IMR-90 (cell line): Measurements from ENCODE around the gene GNG2. TPM values are rescaled to one million over a fixed set of nuclear protein-coding genes. Genes with fewer than 3 reads are reported as not detected.

ENCODE experiments used
- ATAC-seq: fragments of 200-7000 bp; cut with Tn5 transposase; 2 replicates; pipeline ENCODE4 v1.9.1; 2020; ENCODE audit warnings: low read depth, mild to moderate bottlenecking, moderate library complexity
- BruUV-seq: library from RNA; stranded (reverse); fragments of 400-500 nt; replicated peaks from 2 replicates; lab custom pipeline; 2021; lab: Mats Ljungman, UMichigan
- CTCF ChIA-PET: fragments of 300-600 bp; formaldehyde crosslinking; extraction: SDS; loops from one replicate; lab custom pipeline; 2021; ENCODE audit warnings: antibody characterized with exemption; lab: Yijun Ruan, JAX
- POLR2A ChIA-PET: fragments of 300-600 bp; sonication (Branson Sonifier 250); formaldehyde crosslinking; loops from one replicate; lab custom pipeline; 2022; ENCODE audit warnings: antibody characterized with exemption; ENCODE audit not compliant: unreplicated experiment; lab: Charles Lee
- DNase-seq: peaks from one replicate; pipeline ENCODE4 v3.0.0; 2013
- H2AFZ ChIP-seq: replicated peaks from 2 replicates; pipeline ENCODE3; 2013; ENCODE audit warnings: low read length, mild to moderate bottlenecking; ENCODE audit not compliant: poor library complexity
- H2AK5ac ChIP-seq: 2 replicates; pipeline ENCODE4 v1.6.1; 2013; ENCODE audit warnings: low read depth, low read length, inconsistent platforms
- H2AK9ac ChIP-seq: replicated peaks from 2 replicates; pipeline ENCODE3; 2013; ENCODE audit warnings: mild to moderate bottlenecking, low read depth, low read length, moderate library complexity; ENCODE audit not compliant: poor library complexity
- H2BK120ac ChIP-seq: 2 replicates; pipeline ENCODE4 v1.6.1; 2013; ENCODE audit warnings: low read depth, low read length, inconsistent platforms
- H2BK15ac ChIP-seq: 3 replicates; pipeline ENCODE4 v1.6.1; 2013; ENCODE audit warnings: low read depth, low read length, inconsistent platforms
- H2BK20ac ChIP-seq: 2 replicates; pipeline ENCODE4 v1.6.1; 2013; ENCODE audit warnings: low read depth, mild to moderate bottlenecking, inconsistent platforms, low read length, moderate library complexity
- H2BK5ac ChIP-seq: 2 replicates; pipeline ENCODE4 v1.6.1; 2013; ENCODE audit warnings: mild to moderate bottlenecking, low read depth, low read length, inconsistent platforms; ENCODE audit not compliant: poor library complexity, severe bottlenecking
- H3K14ac ChIP-seq: replicated peaks from 2 replicates; pipeline ENCODE4 v1.6.1; 2013; ENCODE audit warnings: low read depth, low read length, inconsistent platforms
- H3K18ac ChIP-seq: 2 replicates; pipeline ENCODE4 v1.6.1; 2013; ENCODE audit warnings: low read depth, low read length, control low read depth
- H3K23ac ChIP-seq: 2 replicates; pipeline ENCODE4 v1.6.1; 2013; ENCODE audit warnings: low read depth, low read length, inconsistent platforms
- H3K27ac ChIP-seq: 2 replicates; pipeline ENCODE4 v1.5.1; 2013; ENCODE audit warnings: mild to moderate bottlenecking, control low read depth, low read length; ENCODE audit not compliant: insufficient read depth
- H3K27me3 ChIP-seq: 2 replicates; pipeline ENCODE4 v1.6.1; 2013; ENCODE audit warnings: low read length; ENCODE audit not compliant: control insufficient read depth, insufficient read depth
- H3K36me3 ChIP-seq: 2 replicates; pipeline ENCODE4 v1.6.1; 2013; ENCODE audit warnings: low read length, mixed read lengths; ENCODE audit not compliant: control insufficient read depth, insufficient read depth
- H3K4ac ChIP-seq: 2 replicates; pipeline ENCODE4 v1.6.1; 2013; ENCODE audit warnings: low read depth, low read length, inconsistent platforms
- H3K4me1 ChIP-seq: 2 replicates; pipeline ENCODE4 v1.6.1; 2013; ENCODE audit warnings: low read length, mixed read lengths; ENCODE audit not compliant: control insufficient read depth, insufficient read depth
- H3K4me2 ChIP-seq: 2 replicates; pipeline ENCODE4 v1.6.1; 2013; ENCODE audit warnings: low read depth, mild to moderate bottlenecking, control low read depth, low read length, moderate library complexity
- H3K4me3 ChIP-seq: 2 replicates; pipeline ENCODE4 v1.5.1; 2013; ENCODE audit warnings: low read depth, mild to moderate bottlenecking, control low read depth, low read length, moderate library complexity; ENCODE audit not compliant: insufficient read depth
- H3K56ac ChIP-seq: 2 replicates; pipeline ENCODE4 v1.6.1; 2013; ENCODE audit warnings: low read length, inconsistent platforms; ENCODE audit not compliant: insufficient read depth; ENCODE audit errors: extremely low read depth
- H3K79me1 ChIP-seq, 2 experiments: 2 replicates each; pipeline ENCODE4 v1.6.1; 2013; ENCODE audit warnings: low read length in 2 of 2, inconsistent platforms in 1 of 2, low read depth in 1 of 2
- H3K9ac ChIP-seq: 2 replicates; pipeline ENCODE4 v1.6.1; 2013; ENCODE audit warnings: low read depth, low read length, control low read depth
- H3K9me1 ChIP-seq: 2 replicates; pipeline ENCODE4 v1.6.1; 2013; ENCODE audit warnings: low read length, inconsistent platforms; ENCODE audit not compliant: insufficient read depth
- H3K9me3 ChIP-seq: 2 replicates; pipeline ENCODE4 v1.6.1; 2013; ENCODE audit warnings: low read length; ENCODE audit not compliant: control insufficient read depth, insufficient read depth
- H4K20me1 ChIP-seq: 2 replicates; pipeline ENCODE4 v1.6.1; 2013; ENCODE audit warnings: low read length, inconsistent platforms; ENCODE audit not compliant: insufficient read depth
- H4K5ac ChIP-seq: 2 replicates; pipeline ENCODE4 v1.6.1; 2013; ENCODE audit warnings: mild to moderate bottlenecking, low read depth, low read length, control low read depth
- H4K8ac ChIP-seq, 2 experiments: 2 replicates each; pipeline ENCODE4 v1.6.1; 2013; ENCODE audit warnings: low read depth in 2 of 2, low read length in 2 of 2, control low read depth in 1 of 2, inconsistent platforms in 1 of 2
- H4K91ac ChIP-seq: 2 replicates; pipeline ENCODE4 v1.6.1; 2013; ENCODE audit warnings: low read depth, low read length, inconsistent platforms; ENCODE audit not compliant: insufficient read depth
- CEBPB ChIP-seq: IDR thresholded peaks from 2 replicates; pipeline ENCODE4 v1.6.1; 2012; ENCODE audit warnings: low read depth, low read length, improper control_type of control experiment
- CHD1 ChIP-seq: IDR thresholded peaks from 2 replicates; pipeline ENCODE4 v1.6.1; 2012; ENCODE audit warnings: low read depth, low read length, improper control_type of control experiment
- MAFK ChIP-seq: IDR thresholded peaks from 2 replicates; pipeline ENCODE4 v1.6.1; 2012; ENCODE audit warnings: low read depth, low read length, improper control_type of control experiment
- MAZ ChIP-seq: IDR thresholded peaks from 2 replicates; pipeline ENCODE4 v1.6.1; 2012; ENCODE audit warnings: low read depth, mild to moderate bottlenecking, low read length, improper control_type of control experiment, moderate library complexity, borderline replicate concordance
- POLR2A ChIP-seq: IDR thresholded peaks from 2 replicates; pipeline ENCODE4 v1.6.1; 2012; ENCODE audit warnings: mild to moderate bottlenecking, low read depth, low read length
- WGBS, 2 experiments: methylation state at CpG; one replicate each; pipeline versions ENCODE4 v1.1.5 to v1.1.7; 2013; ENCODE audit warnings: missing lambda C conversion rate in 2 of 2; ENCODE audit not compliant: insufficient read length in 1 of 2; ENCODE audit errors: extremely low coverage in 2 of 2; 5-methylcytosine and 5-hydroxymethylcytosine counted together
- dilution Hi-C: fragments of 300-500 bp; cut with HindIII; formaldehyde crosslinking; loops from one replicate; pipeline ENCODE4 v1.14.3; 2018; ENCODE audit warnings: low sequenced_read_pairs; ENCODE audit not compliant: unreplicated experiment
- in situ Hi-C: fragments of 300-500 bp; cut with MboI; formaldehyde crosslinking; loops from 3 replicates; pipeline ENCODE4 v1.14.3; 2019; ENCODE audit warnings: low sequenced_read_pairs, inconsistent platforms, mixed read lengths
- intact Hi-C: fragments of 100-400 bp; cut with micrococcal nuclease; formaldehyde crosslinking; loops from 2 replicates; pipeline ENCODE4 v1.10.0; 2022
- polyA plus RNA-seq, 3 experiments: library from polyadenylated mRNA; depleted of rRNA; stranded (reverse); fragments of >200 nt; gene quantifications; 2 replicates each; pipeline ENCODE4 v1.2.3, GENCODE V29; 2012; ENCODE audit warnings: low replicate concordance in 1 of 3
- total RNA-seq: library from RNA; depleted of rRNA; stranded (reverse); fragments of >200 nt; gene quantifications from 2 replicates; pipeline ENCODE4 v1.2.3, GENCODE V29; 2012
- TF ChIP-seq, protein P1 (sequence below): fragments of 150-350 bp; IDR thresholded peaks from 2 replicates; pipeline ENCODE4 v1.6.1; 2016; ENCODE audit warnings: low read depth, mild to moderate bottlenecking, low read length, moderate library complexity, borderline replicate concordance

GNG2 gene
- total and polyA plus RNA-seq, 2 of the 4 experiments (the other 2 are of a cell fraction), result 13.1 to 14.6 TPM

DNA sequence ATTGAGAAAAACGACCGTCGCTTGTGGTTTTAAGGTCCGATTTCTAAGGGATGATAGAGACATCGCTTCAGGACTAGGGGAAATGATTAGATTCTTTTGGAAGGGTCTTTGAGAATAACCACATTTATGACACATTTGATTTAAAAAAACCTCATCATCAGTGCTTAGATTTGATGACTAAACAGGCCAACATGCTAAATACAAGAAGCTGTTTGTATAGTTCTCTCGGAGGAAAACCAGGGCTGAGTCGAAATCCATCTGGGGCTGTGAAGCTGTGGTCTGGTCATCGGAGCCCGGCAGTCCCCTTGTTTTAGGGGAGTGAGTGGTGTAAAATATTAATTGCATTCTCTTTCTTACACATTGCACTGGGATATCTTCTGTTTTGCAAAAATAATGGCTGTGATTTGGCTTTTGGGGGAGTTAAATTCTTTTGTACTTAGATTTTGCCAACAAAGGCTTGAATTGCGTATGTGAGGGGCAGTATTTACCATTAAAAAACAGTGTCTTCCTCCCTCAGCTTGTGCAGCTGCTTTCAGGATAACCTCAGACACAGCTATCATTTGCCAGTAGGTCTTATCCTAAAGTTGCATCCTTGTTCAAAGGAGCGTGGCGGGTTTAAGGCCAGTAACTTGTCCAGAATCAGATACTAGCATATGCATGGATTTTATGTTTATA is 550 bp downstream of the GNG2 start:
- no peak overlapping the region for H2AK5ac ChIP-seq
- ChIA-PET POLR2A (interaction anchor here (0.6 to 1.3 kb wide), 3 partner anchors 12 to 107 kb away, joined by 3 to 16 read pairs (median 3); no protein-coding TSS in a partner anchor), CTCF (interaction anchor here (0.8 to 1.4 kb wide), 2 partner anchors 84 to 118 kb away, joined by 3 to 6 read pairs; no protein-coding TSS in a partner anchor)
- H2BK120ac ChIP-seq, result peak overlapping the region; percentile 80
- peak overlapping the region; percentile 66 for H3K27ac ChIP-seq
- peak overlapping the region; percentile 20; the same call in 1 of the 2 replicates for H2BK20ac ChIP-seq
- BruUV-seq, result no TSS peak
- peak overlapping the region; percentile 63 for H3K4me3 ChIP-seq
- peak overlapping the region; percentile 84 for H3K9ac ChIP-seq
- H3K9me1 ChIP-seq, result peaks cover 3% of the 10 kb centered on the region
- peaks cover 21% of the 10 kb centered on the region for H3K4me1 ChIP-seq
- H2BK15ac ChIP-seq, result peak overlapping the region; percentile 10; the same call in 1 of the 3 replicates
- H3K79me1 ChIP-seq, result peaks cover 19 to 32% of the 10 kb centered on the region in 2 experiments; a peak in 3 of 4 replicates
- H3K27me3 ChIP-seq, result no peaks in the 10 kb centered on the region
- intact Hi-C loops (loop anchor here (2.0 kb wide), 1 partner anchor 118 kb away; no protein-coding TSS in a partner anchor), in situ Hi-C loops (no loop called here), dilution Hi-C loops (no loop called here)
- H4K5ac ChIP-seq, result peak overlapping the region; percentile 31; the same call in 1 of the 2 replicates
- peak overlapping the region; percentile 82 for H3K14ac ChIP-seq
- peak overlapping the region; percentile 100 for H3K4me2 ChIP-seq
- peak overlapping the region; percentile 74 to 81; a peak in 3 of 4 replicates for H4K8ac ChIP-seq
- peak overlapping the region; percentile 52 for H3K18ac ChIP-seq
- DNase-seq (peak; percentile 53), ATAC-seq (peak; percentile 58)
- H3K56ac ChIP-seq, result peak overlapping the region; percentile 88
- H3K23ac ChIP-seq, result peak overlapping the region; percentile 88
- H3K36me3 ChIP-seq, result no peaks in the 10 kb centered on the region
- H4K91ac ChIP-seq, result peak overlapping the region; percentile 84
- H3K4ac ChIP-seq, result peak overlapping the region; percentile 65; the same call in 1 of the 2 replicates
- no peaks in the 10 kb centered on the region; the same call in 1 of the 2 replicates for H3K9me3 ChIP-seq
- TF ChIP-seq CEBPB (no peak), MAFK (0 out of 2 replicates have a peak, but pooled peaks have one; percentile 19), MAZ (no peak), CHD1 (no peak), POLR2A (no peak)
- TF ChIP-seq, protein P1, sequence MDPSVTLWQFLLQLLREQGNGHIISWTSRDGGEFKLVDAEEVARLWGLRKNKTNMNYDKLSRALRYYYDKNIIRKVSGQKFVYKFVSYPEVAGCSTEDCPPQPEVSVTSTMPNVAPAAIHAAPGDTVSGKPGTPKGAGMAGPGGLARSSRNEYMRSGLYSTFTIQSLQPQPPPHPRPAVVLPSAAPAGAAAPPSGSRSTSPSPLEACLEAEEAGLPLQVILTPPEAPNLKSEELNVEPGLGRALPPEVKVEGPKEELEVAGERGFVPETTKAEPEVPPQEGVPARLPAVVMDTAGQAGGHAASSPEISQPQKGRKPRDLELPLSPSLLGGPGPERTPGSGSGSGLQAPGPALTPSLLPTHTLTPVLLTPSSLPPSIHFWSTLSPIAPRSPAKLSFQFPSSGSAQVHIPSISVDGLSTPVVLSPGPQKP, result no peak
- peak overlapping the region; percentile 91 for H2AFZ ChIP-seq
- H2AK9ac ChIP-seq, result peak overlapping the region; percentile 78
- no peaks in the 10 kb centered on the region for H4K20me1 ChIP-seq
- no CpG with 5 or more reads among the region's 12 CpGs for WGBS, 2 experiments
- H2BK5ac ChIP-seq, result peak overlapping the region; percentile 71
